Lower leg skin (tissue), 4 donors: ENCODE results near the gene LCN2. TPM values are rescaled to one million over a fixed set of nuclear protein-coding genes. Genes with fewer than 3 reads are reported as not detected.

Source experiments
- DNase-seq, 2 donors: peaks; one replicate each; pipeline ENCODE4 v3.0.0-alpha.2; 2019; ENCODE audit warnings: low spot score in 2 of 2
- H3K4me3 ChIP-seq: fragments of 200-600 bp; sonication (generic); 2 replicates; pipeline ENCODE4 v1.5.1; 2017; ENCODE audit warnings: mild to moderate bottlenecking, low read depth; ENCODE audit not compliant: poor library complexity, severe bottlenecking
- CTCF ChIP-seq, 3 donors: fragments of 450-650 bp; IDR thresholded peaks; one replicate each; pipeline ENCODE4 v1.5.1; 2016; ENCODE audit warnings: antibody characterized with exemption in 3 of 3, mild to moderate bottlenecking in 3 of 3, moderate library complexity in 2 of 3
- POLR2A ChIP-seq, 2 donors: fragments of 450-650 bp; IDR thresholded peaks; one replicate each; pipeline ENCODE4 v1.6.1; 2016 to 2017; ENCODE audit warnings: antibody characterized with exemption in 2 of 2, mild to moderate bottlenecking in 1 of 2, moderate library complexity in 1 of 2
- WGBS, 2 donors: methylation state at CpG; one replicate each; pipeline ENCODE4 v1.1.5; 2018; 5-methylcytosine and 5-hydroxymethylcytosine counted together
- intact Hi-C: fragments of 100-400 bp; cut with DNase I; formaldehyde crosslinking; loops from one replicate; pipeline ENCODE4 v1.15.0; 2023; ENCODE audit warnings: low total_unique reads
- total RNA-seq, 4 donors: library from RNA; depleted of rRNA; stranded (reverse); fragments of >200 nt; gene quantifications; one replicate each; pipeline ENCODE4 v1.1.0, GENCODE V29; 2016

LCN2 gene
- total RNA-seq, 4 donors from 2014 or later, result 3.7 to 33.8 (median 19.1) TPM

GRCh38 chr9:128102196-128102595 lies 47.1 kb upstream of the LCN2 start:
- intact Hi-C loops, result no loop called here
- H3K4me3 ChIP-seq, result no peak overlapping the region
- DNase-seq, result no peak
- TF ChIP-seq CTCF (IDR thresholded peaks at IDR 0.05) (no peak), POLR2A (IDR thresholded peaks at IDR 0.05) (no peak)
- WGBS, 2 donors, result 88 to 89% methylated on average over 13 of the region's 13 CpGs

GRCh38 chr9:128102861-128103588 lies 46.2 kb upstream of the LCN2 start:
- 96% methylated on average over 19 to 23 of the region's 23 CpGs for WGBS, 2 donors
- no peak for DNase-seq
- TF ChIP-seq POLR2A (IDR thresholded peaks at IDR 0.05) (no peak), CTCF (IDR thresholded peaks at IDR 0.05) (no peak)
- no peak overlapping the region for H3K4me3 ChIP-seq
- intact Hi-C loops, result no loop called here

- WGBS, 2 donors, result 72 to 81% methylated on average over 8 of the region's 8 CpGs
- intact Hi-C loops, result no loop called here
- DNase-seq, result no peak
- H3K4me3 ChIP-seq, result no peak overlapping the region
- TF ChIP-seq POLR2A (IDR thresholded peaks at IDR 0.05) (no peak), CTCF (IDR thresholded peaks at IDR 0.05) (no peak)
Observed at GRCh38 chr9:128103589-128103962, 45.7 kb upstream of the LCN2 start.

- DNase-seq, result no peak
- no peak overlapping the region for H3K4me3 ChIP-seq
- WGBS, 2 donors, result 70 to 71% methylated on average over 6 of the region's 6 CpGs
- TF ChIP-seq CTCF (IDR thresholded peaks at IDR 0.05), result no peak
- intact Hi-C loops, result no loop called here
Observed at GRCh38 chr9:128104171-128104618, 45.1 kb upstream of the LCN2 start.

GRCh38 chr9:128105538-128106175 lies 43.6 kb upstream of the LCN2 start:
- intact Hi-C loops, result no loop called here
- WGBS, 2 donors, result 88 to 93% methylated on average over 19 to 21 of the region's 21 CpGs
- H3K4me3 ChIP-seq, result no peak overlapping the region
- no peak for DNase-seq
- TF ChIP-seq POLR2A (IDR thresholded peaks at IDR 0.05) (no peak), CTCF (IDR thresholded peaks at IDR 0.05) (no peak)
